ENCODE data around the gene MSLN.

DNA sequence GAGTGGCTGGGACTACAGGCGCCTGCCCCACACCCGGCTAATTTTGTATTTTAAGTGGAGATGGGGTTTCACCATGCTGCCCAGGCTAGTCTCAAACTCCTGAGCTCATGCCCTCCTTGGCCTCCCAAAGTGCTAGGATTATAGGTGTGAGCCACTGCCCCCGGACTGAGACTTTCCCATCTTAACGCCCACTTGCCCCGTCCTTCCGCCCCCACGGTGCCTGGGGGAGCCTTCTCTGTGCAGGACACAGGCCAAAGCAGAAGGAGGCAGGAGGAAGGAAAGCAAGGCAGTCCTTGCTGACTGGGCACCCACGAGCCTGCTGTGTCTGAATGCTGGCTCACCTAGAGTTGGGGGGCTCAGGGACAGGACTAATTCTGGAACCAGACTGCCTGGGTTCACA is 57.6 kb downstream of the MSLN start:
- TF ChIP-seq EZH2 (IDR thresholded peaks at IDR 0.05; ENCODE audit: insufficient read depth, poor library complexity, severe bottlenecking) (no peak), EZH2phosphoT487 (IDR thresholded peaks at IDR 0.05; ENCODE audit: insufficient read depth, low read depth) (no peak)
